ENCODE measurements around the gene IFT88. TPM values are rescaled to one million over a fixed set of nuclear protein-coding genes. Genes with fewer than 3 reads are reported as not detected.

Gene IFT88
- total and polyA plus RNA-seq, 2 of the 4 experiments (the other 2 are of a cell fraction) = 5.5 to 8.6 TPM

DNA sequence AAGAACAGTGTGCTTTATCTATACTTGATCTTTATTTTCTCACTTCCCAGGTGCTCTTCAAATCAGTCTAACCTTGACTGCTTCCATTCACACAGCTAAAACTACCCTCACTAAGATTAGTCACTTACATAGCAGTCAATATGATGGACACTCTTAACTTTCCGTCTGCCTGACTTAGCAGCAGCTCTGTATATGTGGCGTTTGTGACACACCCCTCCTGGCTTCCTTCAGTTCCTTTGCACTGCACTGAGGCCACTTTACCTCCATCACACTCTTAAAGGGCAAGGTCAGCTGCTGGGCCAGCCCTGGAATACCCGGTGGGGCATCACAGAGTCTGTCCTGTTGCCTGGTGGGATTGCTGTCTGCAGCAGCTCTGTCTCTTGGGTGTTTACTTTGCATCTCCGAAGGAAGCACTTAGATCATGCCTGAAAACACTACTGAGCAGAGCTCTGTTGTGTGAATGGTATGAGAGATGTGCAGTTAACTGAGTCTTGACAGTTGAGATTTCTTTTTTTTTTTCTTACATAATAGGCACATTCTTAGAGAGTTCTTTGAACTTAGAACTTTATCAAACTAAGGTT, 101.0 kb downstream of the IFT88 start:
- Histone ChIP-seq H3K9ac (ENCODE audit: low read depth, low read length) (no peak overlapping the region), H4K8ac (ENCODE audit: low read depth in 2 of 2, low read length in 2 of 2) (no peak overlapping the region), H3K79me1 (ENCODE audit: low read depth in 1 of 2, low read length in 2 of 2) (no peaks in the 10 kb centered on the region), H3K9me3 (ENCODE audit: control insufficient read depth, insufficient read depth, low read length) (no peaks in the 10 kb centered on the region), H3K36me3 (ENCODE audit: control insufficient read depth, insufficient read depth, low read length) (no peaks in the 10 kb centered on the region), H4K20me1 (ENCODE audit: insufficient read depth, low read length) (no peaks in the 10 kb centered on the region), H2BK120ac (ENCODE audit: low read depth, low read length) (no peak overlapping the region), H3K23ac (ENCODE audit: low read depth, low read length) (no peak overlapping the region), H3K14ac (replicated peaks; ENCODE audit: low read depth, low read length) (no peak overlapping the region), H2BK15ac (ENCODE audit: low read depth, low read length) (no peak overlapping the region), H2BK5ac (ENCODE audit: low read depth, low read length, poor library complexity, severe bottlenecking) (no peak overlapping the region), H3K4me1 (ENCODE audit: control insufficient read depth, insufficient read depth, low read length) (peaks cover 2% of the 10 kb centered on the region; the same call in 1 of the 2 replicates), H3K56ac (ENCODE audit: extremely low read depth, insufficient read depth, low read length) (no peak overlapping the region), H2AK9ac (replicated peaks; ENCODE audit: low read depth, low read length, poor library complexity) (no peak overlapping the region), H3K4ac (ENCODE audit: low read depth, low read length) (no peak overlapping the region), H4K5ac (ENCODE audit: low read depth, low read length) (no peak overlapping the region), H3K27me3 (ENCODE audit: control insufficient read depth, insufficient read depth, low read length) (no peaks in the 10 kb centered on the region), H3K9me1 (ENCODE audit: insufficient read depth, low read length) (0 out of 2 replicates have a peak, but pooled peaks cover 3% of the 10 kb centered on the region), H2AK5ac (ENCODE audit: low read depth, low read length) (no peak overlapping the region), H3K18ac (ENCODE audit: low read depth, low read length) (no peak overlapping the region), H4K91ac (ENCODE audit: insufficient read depth, low read depth, low read length) (no peak overlapping the region), H3K4me2 (ENCODE audit: low read depth, low read length) (no peak overlapping the region), H2AFZ (replicated peaks; ENCODE audit: low read length, poor library complexity) (no peak overlapping the region), H2BK20ac (ENCODE audit: low read depth, low read length) (no peak overlapping the region), H3K27ac (ENCODE audit: insufficient read depth, low read length) (no peak overlapping the region), H3K4me3 (ENCODE audit: insufficient read depth, low read depth, low read length) (no peak overlapping the region)
- ChIA-PET POLR2A (ENCODE audit: unreplicated experiment) (interaction anchor here (0.5 to 0.7 kb wide), 3 partner anchors 10 to 810 kb away, joined by 3 read pairs; no protein-coding TSS in a partner anchor), CTCF (interaction anchor here (0.6 kb wide), 1 partner anchor 20 kb away, joined by 3 read pairs; no protein-coding TSS in a partner anchor)
- WGBS, 2 experiments (ENCODE audit: extremely low coverage in 2 of 2, insufficient read length in 1 of 2) = 20% methylated on average over 2 of the region's 4 CpGs; no CpG with 5 or more reads in 1 of the 2 experiments
- ATAC-seq (ENCODE audit: low read depth) (peak; percentile 53), DNase-seq (peak; percentile 3)
- BruUV-seq (replicated peaks) = no TSS peak
- in situ Hi-C loops (cut with MboI; ENCODE audit: low sequenced_read_pairs) (no loop called here), dilution Hi-C loops (cut with HindIII; ENCODE audit: low sequenced_read_pairs, unreplicated experiment) (no loop called here), intact Hi-C loops (cut with micrococcal nuclease) (no loop called here)
- TF ChIP-seq MAZ (IDR thresholded peaks at IDR 0.05; ENCODE audit: borderline replicate concordance, low read depth, low read length) (no peak), RFX5 (IDR thresholded peaks at IDR 0.05; ENCODE audit: low read depth, low read length) (no peak), MXI1 (IDR thresholded peaks at IDR 0.05; ENCODE audit: borderline replicate concordance, low read depth, low read length) (no peak), FOS (IDR thresholded peaks at IDR 0.05; ENCODE audit: low read depth, low read length) (no peak), RCOR1 (IDR thresholded peaks at IDR 0.05; ENCODE audit: insufficient replicate concordance, low read length) (no peak)

All from IMR-90 (cell line).